GM21515 (cell line): ENCODE data around the gene DNAAF3.
"Not testable (repeated sequence)": the region's sequence is repeated elsewhere in the genome, so short reads cannot be mapped to it uniquely, and the experiment has no call there.

Source experiments
- ATAC-seq: cut with Tn5 transposase; IDR thresholded peaks from one replicate; pipeline ENCODE4 v1.9.1; 2021; ENCODE audit not compliant: unreplicated experiment

The DNAAF3 gene

DNA sequence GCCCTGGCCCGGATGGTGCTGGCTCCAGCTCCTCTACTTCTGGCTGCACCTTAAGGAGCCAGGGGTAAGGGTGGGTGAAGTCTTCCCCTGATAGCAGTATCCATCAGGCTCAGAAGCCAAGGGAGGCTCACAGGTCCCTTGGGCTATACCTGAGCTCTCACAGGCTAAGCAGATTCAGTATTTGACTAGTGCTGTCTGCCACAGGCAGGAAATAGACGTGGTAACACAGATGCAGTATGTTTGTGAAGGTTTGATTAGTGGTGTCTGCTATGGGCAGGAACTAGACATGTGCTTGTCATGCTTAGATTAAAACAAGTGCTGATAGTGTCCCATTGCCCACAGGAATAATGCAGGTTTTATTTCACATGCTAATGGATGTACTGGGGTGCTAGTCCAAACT lies 9.7 kb upstream of the DNAAF3 start:
- ATAC-seq: no peak

DNA sequence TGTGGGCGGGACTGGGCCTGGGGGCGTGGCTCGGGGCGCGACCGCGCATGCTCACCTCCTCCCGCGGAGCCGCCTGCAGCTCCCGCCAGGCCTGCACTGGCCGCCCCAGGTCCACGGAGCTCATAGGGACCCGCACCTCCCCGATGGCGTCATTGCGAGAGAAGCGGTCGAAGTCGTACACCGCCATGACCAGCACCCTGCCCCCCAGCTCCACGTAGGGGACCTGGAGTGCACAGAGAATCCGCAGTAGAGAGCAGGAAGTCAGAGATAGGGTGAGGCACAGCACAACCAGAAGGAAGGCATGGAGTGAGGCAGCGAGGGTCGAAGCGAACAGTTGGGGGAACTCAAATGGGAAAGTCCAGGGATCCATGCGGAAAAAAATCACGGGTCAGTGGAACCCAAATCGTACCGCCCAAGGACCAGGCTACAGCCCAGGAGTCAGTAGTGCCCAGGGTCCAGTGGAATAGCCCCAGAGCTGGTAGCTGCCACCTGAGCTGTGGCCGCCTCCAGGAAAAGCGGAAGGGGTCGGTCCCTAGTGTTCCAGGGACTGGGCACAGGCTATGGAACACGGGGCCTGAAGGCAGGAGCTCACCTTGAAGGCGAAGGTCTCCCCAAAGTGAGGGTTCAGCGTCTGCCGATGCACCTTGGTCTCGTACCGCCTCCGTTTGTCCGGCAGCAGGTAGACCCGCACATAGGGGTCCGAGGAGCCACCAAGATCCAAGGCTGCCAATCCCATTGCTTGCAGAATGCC lies 8.9 kb upstream of the DNAAF3 start:
- no peak for ATAC-seq

- ATAC-seq: no peak
These were observed 8.2 kb upstream of the DNAAF3 start for GRCh38 chr19:55174425-55175116.

- no peak for ATAC-seq
These were observed 7.4 kb upstream of the DNAAF3 start for GRCh38 chr19:55173714-55174409.

GRCh38 chr19:55173186-55173713 lies 6.8 kb upstream of the DNAAF3 start:
- no peak for ATAC-seq

- no peak for ATAC-seq
These were observed 6.3 kb upstream of the DNAAF3 start for GRCh38 chr19:55172741-55173140.

DNA sequence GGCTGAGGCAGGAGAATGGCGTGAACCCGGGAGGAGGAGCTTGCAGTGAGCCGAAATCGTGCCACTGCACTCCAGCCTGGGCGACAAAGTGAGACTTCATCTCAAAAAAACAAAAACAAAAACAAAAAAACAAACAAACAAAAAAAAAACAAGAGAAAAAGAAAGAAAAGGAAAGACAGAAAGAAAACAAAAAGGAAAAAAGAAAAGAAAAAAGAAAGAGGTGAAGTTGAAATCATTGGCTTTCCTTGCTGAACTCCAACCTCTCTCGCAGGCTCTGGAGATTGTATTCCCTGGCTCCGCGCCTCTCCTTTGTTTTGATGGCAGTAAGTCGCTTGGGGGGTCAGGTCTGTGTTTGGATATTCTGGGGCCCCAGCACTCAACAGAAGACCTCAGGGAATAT lies 5.9 kb upstream of the DNAAF3 start:
- not testable (repeated sequence) for ATAC-seq

DNA sequence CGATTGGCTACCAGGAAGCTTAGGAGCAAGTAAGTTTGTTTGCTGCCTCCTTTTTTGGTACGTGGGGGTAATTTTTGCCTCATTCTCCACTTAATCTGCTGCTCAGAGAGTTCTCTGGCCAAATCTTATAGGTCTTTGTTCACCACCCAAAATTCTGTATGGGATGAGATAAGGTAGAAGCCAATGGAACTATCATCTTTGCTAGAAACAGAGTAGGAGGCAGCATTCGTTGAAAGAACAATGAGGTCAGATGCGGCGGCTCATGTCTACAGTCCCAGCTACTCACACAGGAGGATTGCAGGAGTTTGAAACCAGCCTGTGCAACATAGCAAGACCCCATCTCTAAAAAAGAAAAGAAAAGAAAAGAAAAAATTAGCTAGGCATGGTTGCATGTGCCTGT lies 5.0 kb upstream of the DNAAF3 start:
- no peak for ATAC-seq

GRCh38 chr19:55169136-55169535 lies 2.7 kb upstream of the DNAAF3 start:
- ATAC-seq: no peak

DNA sequence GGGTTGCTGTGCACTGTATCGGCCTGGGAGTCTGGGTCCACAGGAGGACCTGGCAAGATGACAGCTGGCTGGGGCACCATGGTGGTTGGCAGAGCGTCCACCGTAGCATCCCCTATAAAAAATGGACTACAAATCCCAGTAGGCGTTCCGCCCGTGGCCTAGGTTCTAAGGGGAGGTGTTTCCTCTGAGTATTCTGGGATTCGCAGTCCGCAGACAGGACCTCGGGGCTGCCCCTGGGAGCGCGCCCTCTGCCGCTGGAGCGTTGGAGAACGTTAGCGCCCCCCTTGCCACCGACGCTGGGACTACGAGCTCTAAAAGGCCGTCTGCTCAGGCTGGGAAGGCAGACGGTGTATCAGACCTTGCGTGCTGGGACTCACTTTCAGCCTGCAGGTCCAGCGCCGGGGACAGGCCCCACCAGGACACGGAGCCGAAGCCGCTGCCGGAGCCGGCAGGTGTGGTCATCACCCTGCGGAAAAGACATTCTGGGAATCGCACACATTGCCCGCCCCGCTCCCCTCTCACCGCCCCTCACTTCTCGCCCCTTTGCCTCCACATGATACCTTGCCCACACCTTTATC lies 372 bp downstream of the DNAAF3 start:
- ATAC-seq: no peak

GRCh38 chr19:55161571-55162322 lies 4.7 kb downstream of the DNAAF3 start:
- ATAC-seq: no peak

GRCh38 chr19:55160986-55161365 lies 5.4 kb downstream of the DNAAF3 start:
- no peak for ATAC-seq

DNA sequence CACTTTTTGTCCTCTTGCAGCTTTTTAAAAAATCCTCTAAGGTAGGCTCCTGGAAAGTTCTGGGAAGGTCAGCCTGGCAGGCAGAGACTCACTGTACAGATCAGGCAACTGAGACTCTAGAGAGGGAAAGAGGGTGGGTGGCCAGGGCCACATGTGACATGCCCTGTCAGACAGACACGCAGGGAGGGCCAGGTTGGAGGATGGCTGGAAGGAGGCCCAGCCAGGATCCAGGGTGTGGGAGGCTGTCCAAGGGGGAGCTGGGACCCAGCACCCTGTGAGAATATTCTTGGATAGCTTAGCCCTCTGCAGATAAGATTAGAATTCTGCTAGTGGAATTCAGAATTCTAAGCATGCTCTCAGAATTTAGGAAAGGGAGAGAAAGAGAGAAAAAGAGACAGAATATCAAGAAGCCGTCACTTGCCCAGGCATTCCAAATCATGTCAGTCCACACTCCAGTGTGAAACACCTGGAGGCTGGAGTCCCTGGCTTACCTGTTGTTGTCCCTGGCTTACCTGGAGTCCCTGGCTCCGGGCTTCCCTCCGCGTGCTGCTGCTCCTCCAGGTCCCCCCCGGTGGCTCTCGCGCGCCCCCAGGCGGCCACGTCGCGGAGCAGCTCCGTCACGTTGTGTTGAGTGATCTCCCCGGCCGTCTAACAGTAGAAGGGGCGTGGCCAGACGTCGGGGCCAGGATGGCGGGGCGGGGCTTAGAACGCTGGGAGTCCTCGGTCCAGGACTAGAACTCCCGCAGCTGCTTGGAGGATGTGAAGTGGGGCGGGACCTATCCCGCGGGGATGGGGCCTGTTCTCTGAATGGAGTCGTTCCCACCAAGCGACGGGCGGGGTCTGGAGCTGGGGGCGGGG lies 6.1 kb downstream of the DNAAF3 start:
- peak; percentile 58 for ATAC-seq

- ATAC-seq: no peak
These were observed 7.3 kb downstream of the DNAAF3 start for GRCh38 chr19:55158848-55159749.

- no peak for ATAC-seq
These were observed 8.0 kb downstream of the DNAAF3 start for GRCh38 chr19:55158423-55158822.

DNA sequence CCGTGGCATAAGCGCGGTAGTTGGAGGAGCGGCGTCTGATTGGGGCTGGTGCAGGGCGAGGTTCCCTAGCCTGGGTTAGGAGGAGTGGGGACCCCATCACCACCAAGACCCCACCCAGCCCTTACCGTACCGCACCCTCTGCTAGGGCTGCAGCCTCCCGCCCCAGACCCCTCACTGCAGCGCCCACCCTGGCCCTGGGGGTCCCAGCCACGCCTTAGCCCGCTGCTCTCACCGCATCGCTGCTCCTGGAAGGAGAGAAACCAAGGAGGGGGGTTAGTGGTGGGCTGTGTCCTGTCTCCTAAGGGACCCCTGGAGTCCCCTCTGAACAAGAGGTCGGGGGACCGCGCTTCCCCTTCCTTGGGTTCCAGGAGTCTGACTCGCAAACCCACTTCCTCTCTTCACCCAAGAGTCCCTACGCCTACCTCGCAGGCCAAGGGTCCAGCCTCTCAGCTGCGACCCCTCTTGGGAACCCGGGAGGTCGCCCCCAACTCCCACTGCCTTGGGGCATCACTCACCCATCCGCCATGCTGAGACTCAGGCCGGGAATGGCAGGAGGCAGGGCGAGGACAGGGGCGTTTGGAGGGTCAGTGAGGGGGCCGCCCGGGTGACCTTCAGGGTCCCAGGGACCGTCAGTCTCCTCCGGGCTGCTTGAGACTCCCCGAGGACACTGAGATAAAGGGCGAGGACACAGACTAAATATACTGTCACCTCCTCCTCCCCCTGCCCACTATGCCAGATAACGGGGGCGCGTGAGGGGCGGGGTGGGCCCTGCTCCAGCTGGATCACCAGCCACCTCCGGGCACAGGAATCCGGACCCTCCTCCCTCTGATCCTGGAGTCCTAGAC lies 9.1 kb downstream of the DNAAF3 start, which contains the start of gene TNNI3:
Gene TNNI3 (minus strand): TSS at position 669 of the 845 bp plus-strand sequence. CDS start 143 bp downstream, at position 526.
- ATAC-seq: no peak

- ATAC-seq: no peak
These were observed 10.0 kb downstream of the DNAAF3 start for GRCh38 chr19:55156202-55157063.
